ENCODE data around the gene CDH23. TPM values are rescaled to one million over a fixed set of nuclear protein-coding genes. Genes with fewer than 3 reads are reported as not detected.

CDH23 gene
- total RNA-seq, 1 experiment from 2014 or later, result 0.07 TPM

- intact Hi-C loops (cut with micrococcal nuclease; ENCODE audit: unreplicated experiment), result no loop called here
- TF ChIP-seq, protein P1, sequence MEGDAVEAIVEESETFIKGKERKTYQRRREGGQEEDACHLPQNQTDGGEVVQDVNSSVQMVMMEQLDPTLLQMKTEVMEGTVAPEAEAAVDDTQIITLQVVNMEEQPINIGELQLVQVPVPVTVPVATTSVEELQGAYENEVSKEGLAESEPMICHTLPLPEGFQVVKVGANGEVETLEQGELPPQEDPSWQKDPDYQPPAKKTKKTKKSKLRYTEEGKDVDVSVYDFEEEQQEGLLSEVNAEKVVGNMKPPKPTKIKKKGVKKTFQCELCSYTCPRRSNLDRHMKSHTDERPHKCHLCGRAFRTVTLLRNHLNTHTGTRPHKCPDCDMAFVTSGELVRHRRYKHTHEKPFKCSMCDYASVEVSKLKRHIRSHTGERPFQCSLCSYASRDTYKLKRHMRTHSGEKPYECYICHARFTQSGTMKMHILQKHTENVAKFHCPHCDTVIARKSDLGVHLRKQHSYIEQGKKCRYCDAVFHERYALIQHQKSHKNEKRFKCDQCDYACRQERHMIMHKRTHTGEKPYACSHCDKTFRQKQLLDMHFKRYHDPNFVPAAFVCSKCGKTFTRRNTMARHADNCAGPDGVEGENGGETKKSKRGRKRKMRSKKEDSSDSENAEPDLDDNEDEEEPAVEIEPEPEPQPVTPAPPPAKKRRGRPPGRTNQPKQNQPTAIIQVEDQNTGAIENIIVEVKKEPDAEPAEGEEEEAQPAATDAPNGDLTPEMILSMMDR (IDR thresholded peaks at IDR 0.05; ENCODE audit: unreplicated experiment), result no peak
- H3K36me3 Mint-ChIP-seq (ENCODE audit: insufficient read depth, unreplicated experiment), result no peaks in the 10 kb centered on the region
- H3K4me3 Mint-ChIP-seq (ENCODE audit: low read depth, unreplicated experiment), result no peak overlapping the region
- no TSS peak for BruUV-seq (replicated peaks)
- CTCF ChIA-PET, result interaction anchor here (1.3 kb wide), 1 partner anchor 11 kb away, joined by 3 read pairs; no protein-coding TSS in a partner anchor
- no peak for DNase-seq
- H3K9me3 Mint-ChIP-seq (ENCODE audit: low read depth, unreplicated experiment), result no peaks in the 10 kb centered on the region
- H3K4me1 Mint-ChIP-seq (ENCODE audit: low read depth, unreplicated experiment), result peaks cover 16% of the 10 kb centered on the region
- H3K27ac Mint-ChIP-seq (ENCODE audit: unreplicated experiment), result no peak overlapping the region
- peaks cover 80% of the 10 kb centered on the region for H3K27me3 Mint-ChIP-seq (ENCODE audit: unreplicated experiment)
These were observed 38.2 kb downstream of the CDH23 start for GRCh38 chr10:71434760-71435394.

- CTCF ChIA-PET, result interaction anchor here (1.3 kb wide), 1 partner anchor 10 kb away, joined by 3 read pairs; no protein-coding TSS in a partner anchor
- Mint-ChIP-seq H3K36me3 (ENCODE audit: insufficient read depth, unreplicated experiment) (no peaks in the 10 kb centered on the region), H3K9me3 (ENCODE audit: low read depth, unreplicated experiment) (no peaks in the 10 kb centered on the region), H3K27ac (ENCODE audit: unreplicated experiment) (no peak overlapping the region), H3K4me1 (ENCODE audit: low read depth, unreplicated experiment) (peaks cover 16% of the 10 kb centered on the region), H3K4me3 (ENCODE audit: low read depth, unreplicated experiment) (no peak overlapping the region), H3K27me3 (ENCODE audit: unreplicated experiment) (peaks cover 80% of the 10 kb centered on the region)
- TF ChIP-seq, protein P1 (IDR thresholded peaks at IDR 0.05; ENCODE audit: unreplicated experiment), result no peak
- DNase-seq, result no peak
- BruUV-seq (replicated peaks), result no TSS peak
- intact Hi-C loops (cut with micrococcal nuclease; ENCODE audit: unreplicated experiment), result no loop called here
These were observed 39.0 kb downstream of the CDH23 start for GRCh38 chr10:71435571-71436267.

GRCh38 chr10:71436268-71437125, 39.8 kb downstream of the CDH23 start:
- H3K4me3 Mint-ChIP-seq (ENCODE audit: low read depth, unreplicated experiment), result no peak overlapping the region
- H3K9me3 Mint-ChIP-seq (ENCODE audit: low read depth, unreplicated experiment), result no peaks in the 10 kb centered on the region
- H3K4me1 Mint-ChIP-seq (ENCODE audit: low read depth, unreplicated experiment), result peaks cover 16% of the 10 kb centered on the region
- TF ChIP-seq, protein P1 (IDR thresholded peaks at IDR 0.05; ENCODE audit: unreplicated experiment), result no peak
- no peak for DNase-seq
- CTCF ChIA-PET, result no interaction called here
- H3K36me3 Mint-ChIP-seq (ENCODE audit: insufficient read depth, unreplicated experiment), result no peaks in the 10 kb centered on the region
- no TSS peak for BruUV-seq (replicated peaks)
- H3K27ac Mint-ChIP-seq (ENCODE audit: unreplicated experiment), result no peak overlapping the region
- intact Hi-C loops (cut with micrococcal nuclease; ENCODE audit: unreplicated experiment), result no loop called here
- H3K27me3 Mint-ChIP-seq (ENCODE audit: unreplicated experiment), result peaks cover 77% of the 10 kb centered on the region

- H3K9me3 Mint-ChIP-seq (ENCODE audit: low read depth, unreplicated experiment), result no peaks in the 10 kb centered on the region
- intact Hi-C loops (cut with micrococcal nuclease; ENCODE audit: unreplicated experiment), result no loop called here
- BruUV-seq (replicated peaks), result no TSS peak
- H3K27me3 Mint-ChIP-seq (ENCODE audit: unreplicated experiment), result peaks cover 77% of the 10 kb centered on the region
- TF ChIP-seq, protein P1 (IDR thresholded peaks at IDR 0.05; ENCODE audit: unreplicated experiment), result no peak
- H3K27ac Mint-ChIP-seq (ENCODE audit: unreplicated experiment), result no peak overlapping the region
- no peak overlapping the region for H3K4me3 Mint-ChIP-seq (ENCODE audit: low read depth, unreplicated experiment)
- no peak for DNase-seq
- H3K36me3 Mint-ChIP-seq (ENCODE audit: insufficient read depth, unreplicated experiment), result no peaks in the 10 kb centered on the region
- peaks cover 16% of the 10 kb centered on the region for H3K4me1 Mint-ChIP-seq (ENCODE audit: low read depth, unreplicated experiment)
- CTCF ChIA-PET, result no interaction called here
These were observed 40.9 kb downstream of the CDH23 start for GRCh38 chr10:71437537-71438092.
